ENCODE results near the gene OLFM3. TPM values are rescaled to one million over a fixed set of nuclear protein-coding genes. Genes with fewer than 3 reads are reported as not detected.

The OLFM3 gene
- polyA plus RNA-seq, 5 donors, result 1.5 to 6.5 (median 3.2) TPM

GRCh38 chr1:101953623-101954022 is 43.1 kb downstream of the OLFM3 start:
- DNase-seq, result no peak

DNA sequence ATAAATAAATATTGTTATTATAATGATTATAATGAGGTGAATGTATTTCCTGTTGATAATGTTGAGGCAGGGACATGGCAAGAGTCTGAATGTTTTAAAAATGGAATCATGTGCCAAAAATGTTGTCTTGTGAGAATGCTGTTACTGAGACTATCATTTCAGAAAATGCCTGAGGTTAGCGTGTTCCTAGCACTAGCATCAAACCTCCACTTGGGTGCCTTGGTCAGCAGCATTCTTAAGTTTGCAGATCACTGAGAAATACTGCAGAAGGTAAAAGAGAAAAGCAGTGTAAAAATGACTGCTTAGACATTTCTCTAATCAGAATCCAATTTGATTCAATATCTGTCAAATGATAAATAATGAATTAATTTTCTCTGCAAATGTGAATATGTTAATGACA is 50.8 kb downstream of the OLFM3 start:
- DNase-seq, result peak in 1 of 2 donors; percentile 7

DNA sequence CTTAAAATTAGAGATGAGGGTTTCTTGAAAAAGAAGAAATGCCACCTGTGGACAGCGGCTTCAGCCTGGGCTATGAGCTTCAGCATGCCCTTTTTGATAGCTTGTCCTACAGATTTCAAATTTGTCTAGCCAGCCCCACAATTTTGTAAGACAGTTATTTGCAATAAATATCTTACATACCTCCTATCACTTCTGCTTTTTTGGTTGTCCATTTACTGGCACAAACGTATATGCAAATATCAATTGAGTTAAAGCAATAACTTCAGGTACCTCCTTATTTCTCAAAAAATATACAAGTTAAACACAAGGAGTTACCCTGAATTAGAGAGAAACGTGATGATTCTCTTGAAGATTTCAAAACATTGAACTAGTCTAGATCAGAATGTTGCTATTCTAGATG is 53.5 kb downstream of the OLFM3 start:
- no peak for DNase-seq

GRCh38 chr1:101942516-101943193 is 54.1 kb downstream of the OLFM3 start:
- no peak for DNase-seq

GRCh38 chr1:101938681-101939080 is 58.0 kb downstream of the OLFM3 start:
- no peak for DNase-seq

- DNase-seq, result no peak
These were observed 67.4 kb downstream of the OLFM3 start for GRCh38 chr1:101929343-101929742.

DNA sequence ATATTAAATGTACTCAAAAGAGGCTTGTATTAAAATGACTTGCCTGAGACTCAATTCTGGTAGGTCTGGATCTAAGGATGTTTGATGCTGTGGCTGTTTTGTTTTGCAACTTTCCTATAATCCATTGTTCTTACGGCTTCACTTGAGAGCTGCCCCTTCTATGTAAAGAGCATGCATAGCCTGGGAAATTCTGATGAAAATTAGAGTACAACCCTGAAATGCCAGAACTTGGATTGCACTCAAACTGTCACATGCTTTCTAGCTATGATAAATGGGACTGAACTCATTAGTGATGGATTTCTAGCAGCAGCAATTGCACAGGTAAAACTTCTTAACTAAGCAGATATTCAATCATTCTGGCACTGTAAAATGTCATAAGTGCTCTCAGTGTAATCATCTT is 67.9 kb downstream of the OLFM3 start:
- DNase-seq, result no peak

GRCh38 chr1:101924700-101925099 is 72.0 kb downstream of the OLFM3 start:
- no peak for DNase-seq

DNA sequence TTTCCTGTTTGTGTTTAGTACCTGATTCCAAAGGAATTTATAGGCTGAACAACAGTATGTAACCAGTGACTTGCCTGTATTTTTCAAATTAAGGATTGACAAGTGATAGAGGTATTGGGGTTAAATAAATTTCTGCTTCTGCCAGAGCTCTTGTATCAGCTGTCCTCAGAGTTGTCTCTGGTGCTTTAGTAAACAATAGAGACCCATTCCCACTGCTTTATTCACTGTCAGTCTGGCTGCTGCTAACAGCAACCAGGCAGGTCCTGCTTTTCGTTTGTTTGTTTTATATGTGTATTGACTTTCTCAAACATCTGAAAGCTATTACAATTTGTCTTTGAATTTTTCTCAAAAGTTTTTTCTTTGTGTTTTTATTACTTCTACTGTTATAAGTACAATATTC is 76.1 kb downstream of the OLFM3 start:
- no peak for DNase-seq

- no peak for DNase-seq
These were observed 78.4 kb downstream of the OLFM3 start for GRCh38 chr1:101918277-101918676.

DNA sequence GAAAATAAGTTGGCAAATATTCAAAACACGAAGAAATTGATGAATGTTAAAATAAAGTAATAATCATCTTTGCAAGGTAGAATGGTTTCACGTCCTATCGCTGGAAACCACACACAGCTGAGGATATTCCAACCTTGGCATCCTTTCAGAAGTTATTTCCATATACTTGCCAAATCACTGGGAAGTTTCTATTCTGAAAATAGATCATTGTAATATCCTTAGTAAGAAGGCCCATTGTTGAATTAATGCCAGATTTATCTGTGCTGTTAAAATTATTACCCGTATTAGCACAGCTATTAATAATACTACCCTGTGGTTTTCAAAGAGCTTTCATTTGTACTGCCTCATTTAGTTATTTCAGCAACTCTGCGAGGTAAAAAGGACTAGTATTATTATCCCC is 81.1 kb downstream of the OLFM3 start:
- peak in 1 of 2 donors; percentile 10 for DNase-seq

DNA sequence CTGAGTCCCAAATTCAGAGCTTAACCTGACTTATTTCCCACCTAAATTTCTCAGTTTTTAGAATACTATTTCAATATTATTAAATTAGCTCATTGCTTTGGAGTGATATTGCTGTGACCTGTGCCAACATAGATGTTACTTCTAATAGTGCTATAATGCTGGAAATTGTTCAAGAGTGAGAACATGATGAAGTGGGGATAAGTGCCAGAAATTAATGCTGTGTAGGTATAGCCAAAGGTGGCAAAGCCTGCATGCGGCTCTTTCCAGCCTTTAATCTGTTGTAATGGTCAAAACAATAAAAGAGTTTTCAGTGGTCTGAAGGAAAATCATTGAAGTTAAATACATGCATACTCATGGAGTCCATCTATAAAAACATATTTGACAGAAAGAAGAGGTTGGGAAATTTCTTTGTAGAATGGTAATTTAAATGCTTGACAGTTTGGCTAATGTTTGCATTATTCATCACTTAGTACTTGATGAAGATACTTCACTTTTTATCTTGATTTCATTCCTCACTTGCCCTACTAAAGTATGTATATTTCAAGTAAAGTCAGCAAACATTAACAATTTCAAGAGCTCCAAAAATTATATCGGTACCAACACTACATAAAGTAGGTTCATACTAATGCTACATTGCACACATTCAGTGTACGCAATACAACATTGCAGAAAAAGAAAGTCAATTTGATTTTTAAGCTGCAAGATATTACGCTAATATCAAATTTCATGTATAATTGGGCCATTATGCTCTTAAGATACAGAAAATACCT is 82.1 kb downstream of the OLFM3 start:
- no peak for DNase-seq

- no peak for DNase-seq
These were observed 84.8 kb downstream of the OLFM3 start for GRCh38 chr1:101911894-101912293.

GRCh38 chr1:101908980-101909379 is 87.7 kb downstream of the OLFM3 start:
- no peak for DNase-seq

DNA sequence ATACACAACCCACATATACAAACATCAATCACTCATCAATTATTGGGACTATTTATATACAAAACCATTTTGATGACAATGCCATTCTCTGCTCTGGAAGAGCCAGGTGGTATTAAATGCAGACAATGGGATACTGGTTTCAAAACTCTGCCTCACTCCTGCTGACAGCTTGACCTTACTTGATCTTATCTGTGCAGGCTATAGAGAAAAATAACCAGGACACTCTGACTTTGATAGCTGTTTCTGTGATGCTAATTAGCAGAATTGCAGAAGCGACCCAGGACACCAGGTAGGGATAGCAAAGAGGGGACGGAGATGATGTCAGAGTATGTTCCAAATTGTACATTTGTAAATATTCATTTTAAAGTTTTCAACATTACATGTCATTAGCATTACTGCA is 89.5 kb downstream of the OLFM3 start:
- no peak for DNase-seq

DNA sequence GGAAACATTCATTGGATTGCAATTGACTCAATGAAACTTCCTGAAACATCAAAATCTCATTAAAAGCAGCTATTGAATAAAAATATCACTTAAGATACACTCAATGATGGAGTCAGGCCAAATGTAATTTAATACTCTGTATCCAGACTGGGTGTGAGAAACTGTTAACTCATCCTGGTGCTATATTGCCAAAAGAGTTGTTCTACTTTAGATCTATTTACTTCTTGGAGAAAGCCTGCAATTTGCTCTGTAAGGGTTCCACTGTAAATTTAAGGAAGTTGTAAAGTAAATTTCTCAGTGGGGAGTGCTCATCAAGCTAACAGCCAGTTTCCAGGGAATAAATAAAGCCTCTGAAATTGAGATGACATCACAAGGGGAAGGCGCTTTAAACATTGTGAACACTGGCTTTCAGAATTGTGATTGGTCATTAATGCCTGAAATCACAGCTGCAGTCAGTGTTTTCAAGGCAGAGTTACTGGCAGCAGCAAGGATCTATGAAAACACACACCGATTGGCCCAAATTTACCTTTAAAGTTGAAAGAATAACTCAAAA is 91.4 kb downstream of the OLFM3 start:
- peak; percentile 24 to 32 for DNase-seq

GRCh38 chr1:101902199-101902598 is 94.5 kb downstream of the OLFM3 start:
- no peak for DNase-seq

DNA sequence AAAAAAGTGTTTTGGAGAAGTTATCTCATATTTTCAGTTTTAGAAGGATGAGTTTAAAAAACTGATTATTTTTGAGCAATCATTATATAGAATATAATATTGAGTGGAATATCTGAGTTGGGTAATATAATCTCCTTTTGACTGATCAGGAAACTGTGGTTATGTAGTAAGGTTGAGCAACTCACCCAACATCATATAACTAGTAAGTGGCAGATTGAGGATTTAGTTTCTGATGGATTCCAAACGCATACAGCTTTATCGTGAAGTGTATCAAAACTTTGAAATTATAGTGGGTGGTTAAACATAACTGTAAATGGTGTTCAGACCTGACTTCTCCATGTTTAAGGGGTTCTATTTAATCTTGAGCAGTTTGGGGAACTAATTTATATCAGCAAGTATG is 98.6 kb downstream of the OLFM3 start:
- no peak for DNase-seq

DNA sequence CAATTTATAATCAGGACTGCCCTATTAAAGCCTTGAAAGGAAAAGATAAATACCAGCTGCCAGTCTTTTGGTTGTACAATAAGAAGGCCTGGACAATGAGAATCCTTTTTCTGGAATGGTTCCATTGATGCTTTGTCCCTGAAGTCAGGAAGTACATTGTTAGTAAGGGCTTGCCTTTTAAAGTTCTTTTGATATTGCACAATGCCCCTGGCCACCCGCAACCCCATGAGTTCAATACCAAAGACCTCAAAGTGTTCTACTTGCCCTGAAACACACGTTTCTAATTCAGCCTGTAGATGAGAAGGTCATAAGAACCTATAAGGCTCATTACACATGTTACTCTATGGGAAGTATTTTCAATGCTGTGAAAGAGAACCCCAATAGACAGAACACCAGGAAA is 112.1 kb downstream of the OLFM3 start:
- DNase-seq, result no peak

DNA sequence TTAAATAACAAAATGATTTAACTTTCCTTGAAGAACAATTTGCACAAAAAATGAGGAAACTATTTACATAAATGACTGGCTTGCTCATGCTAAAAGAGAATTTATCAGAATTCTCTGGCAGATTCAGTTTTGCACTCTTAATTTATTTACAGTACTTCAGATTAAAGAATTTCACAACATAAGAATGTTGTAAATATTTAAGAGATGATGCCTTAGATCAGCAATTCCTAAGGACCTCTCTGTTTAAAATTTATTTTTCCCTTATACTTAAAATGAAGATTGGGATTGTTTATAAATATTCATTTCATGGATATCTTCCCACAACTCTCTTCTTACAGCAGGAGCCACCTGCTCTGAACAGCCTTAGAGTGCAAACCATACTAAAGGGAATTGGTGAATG is 120.8 kb downstream of the OLFM3 start:
- no peak for DNase-seq

DNA sequence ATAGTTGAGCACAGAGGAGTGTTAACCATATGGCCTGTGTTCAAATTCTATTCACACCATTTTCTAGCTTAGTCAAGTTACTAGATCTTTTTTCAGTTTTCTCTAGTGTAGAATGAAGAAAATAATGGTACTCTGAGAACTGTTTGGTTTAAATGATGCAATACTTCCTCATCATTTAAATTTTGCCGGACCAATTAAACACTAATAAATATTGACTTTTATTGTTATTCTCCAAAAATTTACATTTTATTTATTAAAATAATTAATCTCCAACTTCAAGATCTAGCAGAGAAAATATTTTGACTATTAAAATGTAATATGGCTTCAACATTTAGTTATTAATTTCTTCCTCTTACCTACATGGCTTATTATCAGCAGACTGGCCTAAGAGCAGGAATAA is 123.1 kb downstream of the OLFM3 start:
- DNase-seq, result no peak

GRCh38 chr1:101859941-101860340 is 136.8 kb downstream of the OLFM3 start:
- no peak for DNase-seq

GRCh38 chr1:101854271-101854670 is 142.5 kb downstream of the OLFM3 start:
- no peak for DNase-seq

Measured in right lung (tissue), 5 donors.